ENCODE data around the gene THEMIS. TPM values are rescaled to one million over a fixed set of nuclear protein-coding genes. Genes with fewer than 3 reads are reported as not detected.
"Not testable (repeated sequence)": the region's sequence is repeated elsewhere in the genome, so short reads cannot be mapped to it uniquely, and the experiment has no call there.

THEMIS gene
- total RNA-seq, 4 donors from 2014 or later: 0.10 to 0.15 TPM; not detected in 2

GRCh38 chr6:127690092-127690491, 210.8 kb downstream of the THEMIS start:
- H3K27ac ChIP-seq: no peak overlapping the region
- intact Hi-C loops (cut with DNase I; ENCODE audit: low total_unique reads) (no loop called here), in situ Hi-C loops (cut with MboI; ENCODE audit: low sequenced_read_pairs in 4 of 4) (no loop called here)
- no peak for DNase-seq
- H3K9me3 ChIP-seq: no peaks in the 10 kb centered on the region
- no peak for ATAC-seq
- TF ChIP-seq POLR2A (IDR thresholded peaks at IDR 0.05) (no peak), CTCF (IDR thresholded peaks at IDR 0.05 in 4 of 5, conservative IDR thresholded peaks at IDR 0.05 in 1 of 5) (no peak)
- no peaks in the 10 kb centered on the region for H3K36me3 ChIP-seq
- no peak overlapping the region for H3K4me3 ChIP-seq
- H3K4me1 ChIP-seq: no peaks in the 10 kb centered on the region
- H3K27me3 ChIP-seq: no peaks in the 10 kb centered on the region

- H3K9me3 ChIP-seq; intact Hi-C loops (cut with DNase I; ENCODE audit: low total_unique reads); ATAC-seq; DNase-seq; H3K27ac ChIP-seq; H3K4me3 ChIP-seq; H3K27me3 ChIP-seq; H3K36me3 ChIP-seq; in situ Hi-C loops (cut with MboI; ENCODE audit: low sequenced_read_pairs in 4 of 4); H3K4me1 ChIP-seq: not testable (repeated sequence)
Measured at GRCh38 chr6:127687490-127687889, 213.4 kb downstream of the THEMIS start.

- TF ChIP-seq POLR2A (IDR thresholded peaks at IDR 0.05): no peak
- no peak for TF ChIP-seq CTCF (IDR thresholded peaks at IDR 0.05 in 4 of 5, conservative IDR thresholded peaks at IDR 0.05 in 1 of 5)
Measured at GRCh38 chr6:127686084-127686483, 214.8 kb downstream of the THEMIS start.

GRCh38 chr6:127684501-127684900, 216.4 kb downstream of the THEMIS start:
- in situ Hi-C loops (cut with MboI; ENCODE audit: low sequenced_read_pairs in 4 of 4) (no loop called here), intact Hi-C loops (cut with DNase I; ENCODE audit: low total_unique reads) (no loop called here)
- TF ChIP-seq POLR2A (IDR thresholded peaks at IDR 0.05): no peak
- no peak for TF ChIP-seq CTCF (IDR thresholded peaks at IDR 0.05 in 4 of 5, conservative IDR thresholded peaks at IDR 0.05 in 1 of 5)
- Histone ChIP-seq H3K4me3 (no peak overlapping the region), H3K4me1 (no peaks in the 10 kb centered on the region), H3K36me3 (no peaks in the 10 kb centered on the region), H3K27ac (no peak overlapping the region), H3K27me3 (no peaks in the 10 kb centered on the region), H3K9me3 (no peaks in the 10 kb centered on the region)
- no peak for ATAC-seq
- DNase-seq: no peak

More at GRCh38 chr6:127686084-127686483, 214.8 kb downstream of the THEMIS start:
- H3K36me3 ChIP-seq: no peaks in the 10 kb centered on the region
- H3K4me3 ChIP-seq: no peak overlapping the region
- H3K4me1 ChIP-seq: no peaks in the 10 kb centered on the region
- ATAC-seq: no peak
- H3K27me3 ChIP-seq: no peaks in the 10 kb centered on the region
- no peak for DNase-seq
- intact Hi-C loops (cut with DNase I; ENCODE audit: low total_unique reads): no loop called here
- in situ Hi-C loops (cut with MboI; ENCODE audit: low sequenced_read_pairs in 4 of 4): no loop called here
- no peaks in the 10 kb centered on the region for H3K9me3 ChIP-seq
- no peak overlapping the region for H3K27ac ChIP-seq
